Cardiac septum (tissue), 1 donor: ENCODE data around the gene MYL10. TPM values are rescaled to one million over a fixed set of nuclear protein-coding genes. Genes with fewer than 3 reads are reported as not detected.
"Not testable (repeated sequence)": the region's sequence is repeated elsewhere in the genome, so short reads cannot be mapped to it uniquely, and the experiment has no call there.

Experiments
- DNase-seq: peaks from one replicate; pipeline ENCODE4 v3.0.0-alpha.2; 2020; ENCODE audit warnings: low spot score
- intact Hi-C: fragments of 100-400 bp; cut with DNase I; formaldehyde crosslinking; loops from one replicate; pipeline ENCODE4 v1.14.0; 2022
- total RNA-seq: library from RNA; stranded (reverse); fragmentation: NEBNext Ultra II Directional; extraction: Animal tissue kit (Norgen Biotek cat#: 25700); gene quantifications from one replicate; pipeline ENCODE4 v1.2.1, GENCODE V29; 2021
- donor health status: DM: no; HTN: no; CAD: no.

Gene MYL10
- total RNA-seq, 1 donor from 2014 or later, result not detected

GRCh38 chr7:101659706-101660105 lies 30.6 kb upstream of the MYL10 start:
- no peak for DNase-seq
- intact Hi-C loops, result no loop called here

GRCh38 chr7:101657171-101657570 lies 28.1 kb upstream of the MYL10 start:
- intact Hi-C loops, result no loop called here
- no peak for DNase-seq

- no peak for DNase-seq
- intact Hi-C loops, result no loop called here
These were observed 22.0 kb upstream of the MYL10 start for GRCh38 chr7:101651112-101651511.

- intact Hi-C loops, result no loop called here
- no peak for DNase-seq
These were observed 21.5 kb upstream of the MYL10 start for GRCh38 chr7:101650579-101651081.

- intact Hi-C loops, DNase-seq: not testable (repeated sequence)
These were observed 18.8 kb upstream of the MYL10 start for GRCh38 chr7:101647876-101648275.

- intact Hi-C loops, result no loop called here
- no peak for DNase-seq
These were observed 16.9 kb upstream of the MYL10 start for GRCh38 chr7:101645951-101646350.

- intact Hi-C loops, result no loop called here
- DNase-seq, result no peak
These were observed 15.8 kb upstream of the MYL10 start for GRCh38 chr7:101644879-101645278.

- intact Hi-C loops, DNase-seq: not testable (repeated sequence)
These were observed 10.0 kb upstream of the MYL10 start for GRCh38 chr7:101639127-101639526.

- intact Hi-C loops, result no loop called here
These were observed 7.9 kb upstream of the MYL10 start for GRCh38 chr7:101636822-101637623.

GRCh38 chr7:101635484-101635883 lies 6.4 kb upstream of the MYL10 start:
- DNase-seq, result no peak
- intact Hi-C loops, result no loop called here

More at GRCh38 chr7:101636822-101637623, 7.9 kb upstream of the MYL10 start:
- DNase-seq, result no peak

- intact Hi-C loops, result no loop called here
- DNase-seq, result no peak
These were observed 5.2 kb upstream of the MYL10 start for GRCh38 chr7:101634196-101634717.

- intact Hi-C loops, result no loop called here
- DNase-seq, result no peak
These were observed 4.4 kb upstream of the MYL10 start for GRCh38 chr7:101633511-101633910.

GRCh38 chr7:101632641-101633040 lies 3.5 kb upstream of the MYL10 start:
- DNase-seq, result no peak
- intact Hi-C loops, result no loop called here

GRCh38 chr7:101631224-101631714 lies 2.2 kb upstream of the MYL10 start:
- intact Hi-C loops, result no loop called here
- no peak for DNase-seq

- intact Hi-C loops, result no loop called here
- no peak for DNase-seq
These were observed 1.5 kb upstream of the MYL10 start for GRCh38 chr7:101630591-101630990.

GRCh38 chr7:101628522-101628921 lies 574 bp downstream of the MYL10 start:
- intact Hi-C loops, result no loop called here
- no peak for DNase-seq

- intact Hi-C loops, result no loop called here
- no peak for DNase-seq
These were observed 2.3 kb downstream of the MYL10 start for GRCh38 chr7:101626758-101627157.

GRCh38 chr7:101626069-101626671 lies 2.9 kb downstream of the MYL10 start:
- DNase-seq, result no peak
- intact Hi-C loops, result no loop called here

- intact Hi-C loops, result no loop called here
- no peak for DNase-seq
These were observed 3.9 kb downstream of the MYL10 start for GRCh38 chr7:101625031-101625791.
